ENCODE data around the gene PDCD4. TPM values are rescaled to one million over a fixed set of nuclear protein-coding genes. Genes with fewer than 3 reads are reported as not detected.

The PDCD4 gene
- total and polyA plus RNA-seq, 2 of the 13 experiments (the other 11 are each of a cell fraction or from before 2014, with no cell fraction given), result 22.8 to 56.2 TPM

DNA sequence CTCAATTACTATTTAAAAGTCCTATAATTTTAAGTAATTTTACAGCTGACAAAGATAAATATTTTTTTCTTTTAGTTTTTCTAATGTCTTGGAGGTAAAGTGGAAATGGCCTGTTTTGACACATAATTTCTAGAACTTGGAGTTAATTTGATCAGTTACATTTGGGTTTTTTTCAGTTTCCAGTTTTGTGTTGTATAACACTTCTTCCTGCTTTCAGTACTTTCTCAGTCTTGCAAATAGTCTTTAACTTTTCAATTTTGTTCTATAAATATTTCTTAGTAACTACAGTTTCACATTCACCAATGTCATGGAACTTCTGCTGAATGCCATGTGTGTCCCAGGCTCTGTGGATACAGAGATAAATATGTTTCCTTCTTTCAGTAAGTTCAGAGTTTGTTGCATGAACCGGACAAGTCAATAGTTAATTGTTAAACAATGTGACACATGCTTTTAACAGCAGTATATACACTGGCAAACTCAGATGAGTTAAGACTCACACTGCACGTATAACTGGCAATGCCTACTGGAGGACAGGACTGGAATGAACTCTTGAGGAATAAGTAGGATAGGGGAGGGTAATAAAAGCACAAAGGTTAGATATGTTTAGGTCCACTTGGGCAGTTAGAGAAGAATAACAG lies 52.2 kb downstream of the PDCD4 start (continued):
- TF ChIP-seq ONECUT2 (CRISPR knock-in tag; IDR thresholded peaks at IDR 0.05), result no peak
- TF ChIP-seq, protein P1, sequence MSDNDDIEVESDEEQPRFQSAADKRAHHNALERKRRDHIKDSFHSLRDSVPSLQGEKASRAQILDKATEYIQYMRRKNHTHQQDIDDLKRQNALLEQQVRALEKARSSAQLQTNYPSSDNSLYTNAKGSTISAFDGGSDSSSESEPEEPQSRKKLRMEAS (IDR thresholded peaks at IDR 0.05), result peak; percentile 49; the same call in 1 of the 2 replicates
- TF ChIP-seq, protein P2, sequence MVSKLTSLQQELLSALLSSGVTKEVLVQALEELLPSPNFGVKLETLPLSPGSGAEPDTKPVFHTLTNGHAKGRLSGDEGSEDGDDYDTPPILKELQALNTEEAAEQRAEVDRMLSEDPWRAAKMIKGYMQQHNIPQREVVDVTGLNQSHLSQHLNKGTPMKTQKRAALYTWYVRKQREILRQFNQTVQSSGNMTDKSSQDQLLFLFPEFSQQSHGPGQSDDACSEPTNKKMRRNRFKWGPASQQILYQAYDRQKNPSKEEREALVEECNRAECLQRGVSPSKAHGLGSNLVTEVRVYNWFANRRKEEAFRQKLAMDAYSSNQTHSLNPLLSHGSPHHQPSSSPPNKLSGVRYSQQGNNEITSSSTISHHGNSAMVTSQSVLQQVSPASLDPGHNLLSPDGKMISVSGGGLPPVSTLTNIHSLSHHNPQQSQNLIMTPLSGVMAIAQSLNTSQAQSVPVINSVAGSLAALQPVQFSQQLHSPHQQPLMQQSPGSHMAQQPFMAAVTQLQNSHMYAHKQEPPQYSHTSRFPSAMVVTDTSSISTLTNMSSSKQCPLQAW (CRISPR knock-in tag; IDR thresholded peaks at IDR 0.05), result peak; percentile 54; the same call in 1 of the 2 replicates
- no peak for TF ChIP-seq TBP (CRISPR knock-in tag; IDR thresholded peaks at IDR 0.05)
- TF ChIP-seq ZFP82 (CRISPR knock-in tag; IDR thresholded peaks at IDR 0.05; ENCODE audit: borderline replicate concordance), result no peak
- TF ChIP-seq SOX6 (IDR thresholded peaks at IDR 0.05), result no peak
- TF ChIP-seq SOX6 (CRISPR knock-in tag; IDR thresholded peaks at IDR 0.05), result peak; percentile 27; the same call in 1 of the 2 replicates
- no peak for TF ChIP-seq NR2F6 (IDR thresholded peaks at IDR 0.05)
- TF ChIP-seq NR2F6 (CRISPR knock-in tag; IDR thresholded peaks at IDR 0.05), result 0 out of 2 replicates have a peak, but pooled peaks have one; percentile 17
- peak; percentile 47 for TF ChIP-seq BCL6 (CRISPR knock-in tag; IDR thresholded peaks at IDR 0.05)
- TF ChIP-seq, protein P3, sequence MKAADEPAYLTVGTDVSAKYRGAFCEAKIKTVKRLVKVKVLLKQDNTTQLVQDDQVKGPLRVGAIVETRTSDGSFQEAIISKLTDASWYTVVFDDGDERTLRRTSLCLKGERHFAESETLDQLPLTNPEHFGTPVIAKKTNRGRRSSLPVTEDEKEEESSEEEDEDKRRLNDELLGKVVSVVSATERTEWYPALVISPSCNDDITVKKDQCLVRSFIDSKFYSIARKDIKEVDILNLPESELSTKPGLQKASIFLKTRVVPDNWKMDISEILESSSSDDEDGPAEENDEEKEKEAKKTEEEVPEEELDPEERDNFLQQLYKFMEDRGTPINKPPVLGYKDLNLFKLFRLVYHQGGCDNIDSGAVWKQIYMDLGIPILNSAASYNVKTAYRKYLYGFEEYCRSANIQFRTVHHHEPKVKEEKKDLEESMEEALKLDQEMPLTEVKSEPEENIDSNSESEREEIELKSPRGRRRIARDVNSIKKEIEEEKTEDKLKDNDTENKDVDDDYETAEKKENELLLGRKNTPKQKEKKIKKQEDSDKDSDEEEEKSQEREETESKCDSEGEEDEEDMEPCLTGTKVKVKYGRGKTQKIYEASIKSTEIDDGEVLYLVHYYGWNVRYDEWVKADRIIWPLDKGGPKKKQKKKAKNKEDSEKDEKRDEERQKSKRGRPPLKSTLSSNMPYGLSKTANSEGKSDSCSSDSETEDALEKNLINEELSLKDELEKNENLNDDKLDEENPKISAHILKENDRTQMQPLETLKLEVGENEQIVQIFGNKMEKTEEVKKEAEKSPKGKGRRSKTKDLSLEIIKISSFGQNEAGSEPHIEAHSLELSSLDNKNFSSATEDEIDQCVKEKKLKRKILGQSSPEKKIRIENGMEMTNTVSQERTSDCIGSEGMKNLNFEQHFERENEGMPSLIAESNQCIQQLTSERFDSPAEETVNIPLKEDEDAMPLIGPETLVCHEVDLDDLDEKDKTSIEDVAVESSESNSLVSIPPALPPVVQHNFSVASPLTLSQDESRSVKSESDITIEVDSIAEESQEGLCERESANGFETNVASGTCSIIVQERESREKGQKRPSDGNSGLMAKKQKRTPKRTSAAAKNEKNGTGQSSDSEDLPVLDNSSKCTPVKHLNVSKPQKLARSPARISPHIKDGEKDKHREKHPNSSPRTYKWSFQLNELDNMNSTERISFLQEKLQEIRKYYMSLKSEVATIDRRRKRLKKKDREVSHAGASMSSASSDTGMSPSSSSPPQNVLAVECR (CRISPR knock-in tag; IDR thresholded peaks at IDR 0.05; ENCODE audit: borderline replicate concordance), result peak; percentile 18; the same call in 1 of the 2 replicates
- no peak for TF ChIP-seq NFIC (IDR thresholded peaks at IDR 0.05; ENCODE audit: low read length)
- no peak for TF ChIP-seq ZNF251 (CRISPR knock-in tag; IDR thresholded peaks at IDR 0.05)
- peak; percentile 19 for TF ChIP-seq TEAD3 (CRISPR knock-in tag; optimal IDR thresholded peaks at IDR 0.05; ENCODE audit: borderline replicate concordance)
- TF ChIP-seq CBFB (CRISPR knock-in tag; IDR thresholded peaks at IDR 0.05), result no peak
- TF ChIP-seq SSRP1 (CRISPR knock-in tag; IDR thresholded peaks at IDR 0.05), result no peak
- peak; percentile 36; the same call in 1 of the 2 replicates for TF ChIP-seq ZBTB20 (CRISPR knock-in tag; IDR thresholded peaks at IDR 0.05; ENCODE audit: borderline replicate concordance, low read depth)
- TF ChIP-seq, protein P4, sequence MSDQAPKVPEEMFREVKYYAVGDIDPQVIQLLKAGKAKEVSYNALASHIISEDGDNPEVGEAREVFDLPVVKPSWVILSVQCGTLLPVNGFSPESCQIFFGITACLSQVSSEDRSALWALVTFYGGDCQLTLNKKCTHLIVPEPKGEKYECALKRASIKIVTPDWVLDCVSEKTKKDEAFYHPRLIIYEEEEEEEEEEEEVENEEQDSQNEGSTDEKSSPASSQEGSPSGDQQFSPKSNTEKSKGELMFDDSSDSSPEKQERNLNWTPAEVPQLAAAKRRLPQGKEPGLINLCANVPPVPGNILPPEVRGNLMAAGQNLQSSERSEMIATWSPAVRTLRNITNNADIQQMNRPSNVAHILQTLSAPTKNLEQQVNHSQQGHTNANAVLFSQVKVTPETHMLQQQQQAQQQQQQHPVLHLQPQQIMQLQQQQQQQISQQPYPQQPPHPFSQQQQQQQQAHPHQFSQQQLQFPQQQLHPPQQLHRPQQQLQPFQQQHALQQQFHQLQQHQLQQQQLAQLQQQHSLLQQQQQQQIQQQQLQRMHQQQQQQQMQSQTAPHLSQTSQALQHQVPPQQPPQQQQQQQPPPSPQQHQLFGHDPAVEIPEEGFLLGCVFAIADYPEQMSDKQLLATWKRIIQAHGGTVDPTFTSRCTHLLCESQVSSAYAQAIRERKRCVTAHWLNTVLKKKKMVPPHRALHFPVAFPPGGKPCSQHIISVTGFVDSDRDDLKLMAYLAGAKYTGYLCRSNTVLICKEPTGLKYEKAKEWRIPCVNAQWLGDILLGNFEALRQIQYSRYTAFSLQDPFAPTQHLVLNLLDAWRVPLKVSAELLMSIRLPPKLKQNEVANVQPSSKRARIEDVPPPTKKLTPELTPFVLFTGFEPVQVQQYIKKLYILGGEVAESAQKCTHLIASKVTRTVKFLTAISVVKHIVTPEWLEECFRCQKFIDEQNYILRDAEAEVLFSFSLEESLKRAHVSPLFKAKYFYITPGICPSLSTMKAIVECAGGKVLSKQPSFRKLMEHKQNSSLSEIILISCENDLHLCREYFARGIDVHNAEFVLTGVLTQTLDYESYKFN (CRISPR knock-in tag; conservative IDR thresholded peaks at IDR 0.05), result peak; percentile 45; the same call in 1 of the 2 replicates
- TF ChIP-seq CREM (IDR thresholded peaks at IDR 0.05), result peak; percentile 33; the same call in 1 of the 2 replicates
- no peak for TF ChIP-seq CREM (CRISPR knock-in tag; IDR thresholded peaks at IDR 0.05)
- no peak for TF ChIP-seq NR2C2 (CRISPR knock-in tag; IDR thresholded peaks at IDR 0.05; ENCODE audit: borderline replicate concordance)
- no peak for TF ChIP-seq FOXP1 (IDR thresholded peaks at IDR 0.05)
- TF ChIP-seq FOXP1 (CRISPR knock-in tag; IDR thresholded peaks at IDR 0.05), result peak; percentile 58
- no peak for TF ChIP-seq ZSCAN21 (CRISPR knock-in tag; IDR thresholded peaks at IDR 0.05; ENCODE audit: borderline replicate concordance)
